Sigmoid colon (tissue), 4 donors: Measurements from ENCODE around the gene CACNA2D3.

Experiments used
- EP300 ChIP-seq, 4 donors: sonication (generic); formaldehyde crosslinking; IDR thresholded peaks; one replicate each; pipeline ENCODE4 v1.6.1; 2017; ENCODE audit warnings: antibody characterized with exemption in 4 of 4
- POLR2AphosphoS5 ChIP-seq, 4 donors: sonication (generic); formaldehyde crosslinking; IDR thresholded peaks; one replicate each; pipeline ENCODE4 v1.6.1; 2017; ENCODE audit warnings: antibody characterized with exemption in 4 of 4
- TF ChIP-seq, protein P1 (sequence below), 4 experiments: fragments of 450-650 bp in 3 of 4; fragments of 200-600 bp in 1 of 4; IDR thresholded peaks; one replicate each; pipeline ENCODE4 v1.5.1; 2016 to 2019; ENCODE audit warnings: antibody characterized with exemption in 4 of 4, mild to moderate bottlenecking in 3 of 4, moderate library complexity in 2 of 4

DNA sequence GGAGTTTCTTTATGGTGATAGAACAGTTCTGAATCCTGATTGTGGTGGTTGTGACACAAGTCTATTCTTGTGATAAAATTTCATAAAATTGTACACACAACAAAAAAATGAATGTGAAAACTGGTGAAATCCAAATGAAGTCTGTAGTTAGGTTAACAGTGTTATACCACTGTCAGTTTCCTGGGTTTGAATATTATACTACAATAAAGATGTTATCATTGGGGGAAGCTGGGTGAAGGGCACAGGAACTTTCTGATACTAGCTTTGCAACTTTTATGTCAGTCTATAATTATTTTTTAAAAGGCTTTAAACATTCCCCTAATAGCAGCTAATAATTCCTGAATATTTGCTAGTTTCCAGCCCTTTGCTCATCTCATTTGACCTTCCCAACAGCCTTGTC, 485.7 kb downstream of the CACNA2D3 start:
- TF ChIP-seq EP300 (IDR thresholded peaks at IDR 0.05), result no peak
- TF ChIP-seq, protein P1, sequence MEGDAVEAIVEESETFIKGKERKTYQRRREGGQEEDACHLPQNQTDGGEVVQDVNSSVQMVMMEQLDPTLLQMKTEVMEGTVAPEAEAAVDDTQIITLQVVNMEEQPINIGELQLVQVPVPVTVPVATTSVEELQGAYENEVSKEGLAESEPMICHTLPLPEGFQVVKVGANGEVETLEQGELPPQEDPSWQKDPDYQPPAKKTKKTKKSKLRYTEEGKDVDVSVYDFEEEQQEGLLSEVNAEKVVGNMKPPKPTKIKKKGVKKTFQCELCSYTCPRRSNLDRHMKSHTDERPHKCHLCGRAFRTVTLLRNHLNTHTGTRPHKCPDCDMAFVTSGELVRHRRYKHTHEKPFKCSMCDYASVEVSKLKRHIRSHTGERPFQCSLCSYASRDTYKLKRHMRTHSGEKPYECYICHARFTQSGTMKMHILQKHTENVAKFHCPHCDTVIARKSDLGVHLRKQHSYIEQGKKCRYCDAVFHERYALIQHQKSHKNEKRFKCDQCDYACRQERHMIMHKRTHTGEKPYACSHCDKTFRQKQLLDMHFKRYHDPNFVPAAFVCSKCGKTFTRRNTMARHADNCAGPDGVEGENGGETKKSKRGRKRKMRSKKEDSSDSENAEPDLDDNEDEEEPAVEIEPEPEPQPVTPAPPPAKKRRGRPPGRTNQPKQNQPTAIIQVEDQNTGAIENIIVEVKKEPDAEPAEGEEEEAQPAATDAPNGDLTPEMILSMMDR (IDR thresholded peaks at IDR 0.05), result no peak
- no peak for TF ChIP-seq POLR2AphosphoS5 (IDR thresholded peaks at IDR 0.05)
